Urinary bladder (tissue), 4 donors: ENCODE results near the gene STOX2. TPM values are rescaled to one million over a fixed set of nuclear protein-coding genes. Genes with fewer than 3 reads are reported as not detected.

ENCODE experiments used
- DNase-seq: peaks from one replicate; pipeline ENCODE4 v3.0.0-alpha.2; 2015; ENCODE audit errors: extremely low spot score
- H3K27ac ChIP-seq: one replicate; pipeline ENCODE4 v1.5.1; 2013; ENCODE audit warnings: low read depth, mild to moderate bottlenecking, moderate library complexity
- H3K36me3 ChIP-seq: one replicate; pipeline ENCODE4 v1.6.1; 2013; ENCODE audit warnings: mild to moderate bottlenecking, moderate library complexity; ENCODE audit not compliant: insufficient read depth
- H3K4me1 ChIP-seq: one replicate; pipeline ENCODE4 v1.6.1; 2013; ENCODE audit warnings: mild to moderate bottlenecking, moderate library complexity; ENCODE audit not compliant: insufficient read depth
- H3K4me3 ChIP-seq: one replicate; pipeline ENCODE4 v1.5.1; 2013; ENCODE audit warnings: low read depth, low read length
- WGBS: extraction: QIAGEN DNeasy Blood & Tissue Kit; methylation state at CpG from one replicate; pipeline ENCODE4 v1.1.7; 2013; 5-methylcytosine and 5-hydroxymethylcytosine counted together
- polyA plus RNA-seq: library from polyadenylated mRNA; stranded (reverse); fragments of 200-250 nt; gene quantifications from one replicate; pipeline ENCODE4 v1.2.3, GENCODE V29; 2013
- total RNA-seq: library from RNA; depleted of rRNA; stranded (reverse); fragments of >200 nt; gene quantifications from one replicate; pipeline ENCODE4 v1.2.3, GENCODE V29; 2014
- donor health status: healthy with polysubstance abuse.
- donor health status: healthy.

The STOX2 gene
- total and polyA plus RNA-seq, 2 donors = 4.0 to 35.7 TPM

- Histone ChIP-seq H3K27ac (no peak overlapping the region), H3K4me3 (no peak overlapping the region), H3K36me3 (no peaks in the 10 kb centered on the region), H3K4me1 (no peaks in the 10 kb centered on the region)
- 82% methylated on average over 2 of the region's 2 CpGs for WGBS
- DNase-seq = no peak
Observed at GRCh38 chr4:183962419-183962818, 57.3 kb downstream of the STOX2 start.

GRCh38 chr4:183966371-183966770 lies 61.3 kb downstream of the STOX2 start:
- 95% methylated on average over 8 of the region's 8 CpGs for WGBS
- DNase-seq = no peak
- Histone ChIP-seq H3K36me3 (no peaks in the 10 kb centered on the region), H3K27ac (no peak overlapping the region), H3K4me3 (no peak overlapping the region), H3K4me1 (peaks cover 2% of the 10 kb centered on the region)

GRCh38 chr4:183967266-183967665 lies 62.2 kb downstream of the STOX2 start:
- WGBS = 96% methylated on average over 11 of the region's 11 CpGs
- Histone ChIP-seq H3K27ac (no peak overlapping the region), H3K36me3 (no peaks in the 10 kb centered on the region), H3K4me3 (no peak overlapping the region), H3K4me1 (peaks cover 2% of the 10 kb centered on the region)
- no peak for DNase-seq

GRCh38 chr4:183968502-183968901 lies 63.4 kb downstream of the STOX2 start:
- Histone ChIP-seq H3K27ac (no peak overlapping the region), H3K36me3 (no peaks in the 10 kb centered on the region), H3K4me3 (no peak overlapping the region), H3K4me1 (peaks cover 2% of the 10 kb centered on the region)
- DNase-seq = no peak
- 70% methylated on average over 6 of the region's 6 CpGs for WGBS

- H3K36me3 ChIP-seq = no peaks in the 10 kb centered on the region
- no peak overlapping the region for H3K27ac ChIP-seq
- no peak overlapping the region for H3K4me3 ChIP-seq
- peaks cover 2% of the 10 kb centered on the region for H3K4me1 ChIP-seq
- WGBS = 86% methylated on average over 5 of the region's 5 CpGs
- no peak for DNase-seq
Observed at GRCh38 chr4:183968931-183969330, 63.8 kb downstream of the STOX2 start.

GRCh38 chr4:183969596-183969995 lies 64.5 kb downstream of the STOX2 start:
- H3K4me3 ChIP-seq = no peak overlapping the region
- no peak for DNase-seq
- peaks cover 2% of the 10 kb centered on the region for H3K4me1 ChIP-seq
- 96% methylated on average over 4 of the region's 4 CpGs for WGBS
- H3K36me3 ChIP-seq = no peaks in the 10 kb centered on the region
- no peak overlapping the region for H3K27ac ChIP-seq

- 49% methylated on average over 9 of the region's 9 CpGs for WGBS
- H3K27ac ChIP-seq = no peak overlapping the region
Observed at GRCh38 chr4:183971929-183972490, 66.9 kb downstream of the STOX2 start.

GRCh38 chr4:183977707-183978106 lies 72.6 kb downstream of the STOX2 start:
- no peak for DNase-seq
- H3K36me3 ChIP-seq = no peaks in the 10 kb centered on the region
- no peak overlapping the region for H3K27ac ChIP-seq
- no peak overlapping the region for H3K4me3 ChIP-seq
- H3K4me1 ChIP-seq = no peaks in the 10 kb centered on the region

More at GRCh38 chr4:183971929-183972490, 66.9 kb downstream of the STOX2 start:
- peaks cover 2% of the 10 kb centered on the region for H3K4me1 ChIP-seq
- no peak overlapping the region for H3K4me3 ChIP-seq
- no peak for DNase-seq
- no peaks in the 10 kb centered on the region for H3K36me3 ChIP-seq

GRCh38 chr4:183984566-183984965 lies 79.5 kb downstream of the STOX2 start:
- H3K27ac ChIP-seq = no peak overlapping the region
- H3K4me3 ChIP-seq = no peak overlapping the region
- WGBS = 73% methylated on average over 13 of the region's 13 CpGs
- no peaks in the 10 kb centered on the region for H3K36me3 ChIP-seq
- no peaks in the 10 kb centered on the region for H3K4me1 ChIP-seq
- no peak for DNase-seq

GRCh38 chr4:183985786-183986185 lies 80.7 kb downstream of the STOX2 start:
- Histone ChIP-seq H3K27ac (no peak overlapping the region), H3K4me3 (no peak overlapping the region), H3K4me1 (no peaks in the 10 kb centered on the region), H3K36me3 (no peaks in the 10 kb centered on the region)
- no peak for DNase-seq
- WGBS = 74% methylated on average over 7 of the region's 7 CpGs

- Histone ChIP-seq H3K36me3 (no peaks in the 10 kb centered on the region), H3K4me3 (no peak overlapping the region), H3K4me1 (no peaks in the 10 kb centered on the region), H3K27ac (no peak overlapping the region)
- WGBS = 89% methylated on average over 18 of the region's 18 CpGs
- no peak for DNase-seq
Observed at GRCh38 chr4:183986291-183986970, 81.3 kb downstream of the STOX2 start.

GRCh38 chr4:183986971-183987946 lies 82.2 kb downstream of the STOX2 start:
- H3K4me1 ChIP-seq = no peaks in the 10 kb centered on the region
- no peaks in the 10 kb centered on the region for H3K36me3 ChIP-seq
- H3K4me3 ChIP-seq = peak overlapping the region; percentile 26
- DNase-seq = peak; percentile 76
- peak overlapping the region; percentile 48 for H3K27ac ChIP-seq
- 37% methylated on average over 43 of the region's 43 CpGs for WGBS

- 8% methylated on average over 10 of the region's 10 CpGs for WGBS
- Histone ChIP-seq H3K4me1 (no peaks in the 10 kb centered on the region), H3K36me3 (no peaks in the 10 kb centered on the region), H3K27ac (peak overlapping the region; percentile 48), H3K4me3 (peak overlapping the region; percentile 26)
- DNase-seq = peak; percentile 87
Observed at GRCh38 chr4:183987987-183988392, 82.9 kb downstream of the STOX2 start.
